K562 (cell line): Measurements from ENCODE around the gene SMYD2. TPM values are rescaled to one million over a fixed set of nuclear protein-coding genes. Genes with fewer than 3 reads are reported as not detected.

Experiments
- BMI1 ChIP-seq: fragments of 150-350 bp; IDR thresholded peaks from 2 replicates; pipeline ENCODE4 v1.6.1; 2014; ENCODE audit warnings: low read length
- BRD9 ChIP-seq: fragments of 450-650 bp; IDR thresholded peaks from 2 replicates; pipeline ENCODE4 v1.6.1; 2018; ENCODE audit warnings: low read depth; ENCODE audit not compliant: partially characterized antibody
- CBX3 ChIP-seq, 2 experiments: IDR thresholded peaks; 1 replicate in 1 of 2; 2 replicates in 1 of 2; pipeline ENCODE4 v1.6.1; 2012; ENCODE audit warnings: inconsistent platforms in 2 of 2, low read length in 2 of 2, borderline replicate concordance in 1 of 2, control low read depth in 1 of 2
- CEBPB ChIP-seq: fragments of 450-650 bp; IDR thresholded peaks from 2 replicates; pipeline ENCODE4 v1.6.1; 2016; ENCODE audit warnings: missing genetic modification characterization, missing compliant biosample characterization
- CHD2 ChIP-seq: IDR thresholded peaks from 2 replicates; pipeline ENCODE4 v1.6.1; 2011; ENCODE audit warnings: low read depth, low read length
- CUX1 ChIP-seq: fragments of 200-800 bp; sonication (Bioruptor generic); IDR thresholded peaks from 2 replicates; pipeline ENCODE4 v1.6.1; 2016; ENCODE audit warnings: missing genetic modification characterization, missing compliant biosample characterization
- EP300 ChIP-seq: IDR thresholded peaks from 2 replicates; pipeline ENCODE4 v1.6.1; 2012; ENCODE audit warnings: low read length, improper control_type of control experiment
- FOXA1 ChIP-seq: fragments of 450-650 bp; IDR thresholded peaks from 2 replicates; pipeline ENCODE4 v1.6.1; 2016; ENCODE audit warnings: mild to moderate bottlenecking, borderline replicate concordance
- KDM1A ChIP-seq, 2 experiments: fragments of 450-650 bp; IDR thresholded peaks; 2 replicates each; pipeline ENCODE4 v1.6.1; 2016; ENCODE audit warnings: mild to moderate bottlenecking in 2 of 2
- MECOM ChIP-seq: fragments of 250-450 bp; sonication (Bioruptor Pico); IDR thresholded peaks from 2 replicates; pipeline ENCODE4 v1.8.0; 2022; ENCODE audit warnings: inconsistent platforms
- NCOA4 ChIP-seq: fragments of 450-650 bp; IDR thresholded peaks from 2 replicates; pipeline ENCODE4 v1.6.1; 2018; ENCODE audit warnings: mild to moderate bottlenecking; ENCODE audit not compliant: partially characterized antibody
- NFE2L1 ChIP-seq: fragments of 450-650 bp; IDR thresholded peaks from 2 replicates; pipeline ENCODE4 v1.6.1; 2016; ENCODE audit warnings: missing genetic modification characterization, low read depth, mild to moderate bottlenecking, missing compliant biosample characterization, moderate library complexity, borderline replicate concordance
- PHB ChIP-seq: fragments of 250-450 bp; sonication (Bioruptor Pico); IDR thresholded peaks from 2 replicates; pipeline ENCODE4 v1.5.0; 2021
- SMAD3 ChIP-seq: fragments of 450-650 bp; formaldehyde crosslinking; conservative IDR thresholded peaks from 2 replicates; pipeline ENCODE4 v1.4.0; 2020; ENCODE audit warnings: mild to moderate bottlenecking
- TAF9B ChIP-seq: fragments of 450-650 bp; IDR thresholded peaks from 2 replicates; pipeline ENCODE4 v1.6.1; 2018; ENCODE audit warnings: mild to moderate bottlenecking; ENCODE audit not compliant: partially characterized antibody
- TEAD1 ChIP-seq, 2 experiments: fragments of 450-650 bp in 1 of 2; sonication (generic) in 1 of 2; formaldehyde crosslinking; IDR thresholded peaks; 2 replicates each; pipeline versions ENCODE4 v1.4.0 to v1.8.0; 2020 to 2022; ENCODE audit warnings: mild to moderate bottlenecking in 2 of 2, missing genetic modification reagents in 1 of 2
- THAP7 ChIP-seq: fragments of 250-450 bp; sonication (Bioruptor Pico); IDR thresholded peaks from 2 replicates; pipeline ENCODE4 v1.5.0; 2021
- YY1 ChIP-seq, 3 experiments: IDR thresholded peaks; 2 replicates each; pipeline ENCODE4 v1.6.1; 2011; ENCODE audit warnings: low read length in 2 of 3, mild to moderate bottlenecking in 2 of 3, moderate library complexity in 2 of 3, borderline replicate concordance in 1 of 3, control low read depth in 1 of 3, low read depth in 1 of 3; ENCODE audit not compliant: insufficient read depth in 3 of 3, insufficient replicate concordance in 2 of 3, control insufficient read depth in 1 of 3, insufficient read length in 1 of 3; ENCODE audit errors: extremely low read depth in 1 of 3
- ZEB2 ChIP-seq: fragments of 450-650 bp; IDR thresholded peaks from 2 replicates; pipeline ENCODE4 v1.6.1; 2016
- ZNF384 ChIP-seq: IDR thresholded peaks from 2 replicates; pipeline ENCODE4 v1.6.1; 2012; ENCODE audit warnings: low read depth, low read length, improper control_type of control experiment
- polyA plus RNA-seq, 8 experiments: library from polyadenylated mRNA; depleted of rRNA in 4 of 8; stranded (reverse) in 5 of 8; unstranded in 3 of 8; fragments of >200 nt; fragmentation: Nextera tagmentation in 2 of 8; fragmentation: Illumina TruSeq in 1 of 8; extraction: Ambion mirVana in 2 of 8; extraction: Trizol in 1 of 8; gene quantifications; 2 replicates each; pipeline versions ENCODE4 v1.2.1 to v1.2.3, GENCODE V29; 2011 to 2014; ENCODE audit warnings: inconsistent platforms in 1 of 8, missing spikeins in 1 of 8
- total RNA-seq, 7 experiments: library from RNA; depleted of rRNA in 6 of 7; stranded (reverse); fragments of >200 nt in 6 of 7; fragmentation: Illumina TruSeq in 2 of 7; extraction: Trizol in 2 of 7; gene quantifications; 2 replicates each; pipeline versions ENCODE4 v1.2.1 to v1.2.3, GENCODE V29; 2011 to 2021; ENCODE audit warnings: low replicate concordance in 1 of 7
- TF ChIP-seq, protein P1 (sequence below), 2 experiments: fragments of 450-650 bp; conservative IDR thresholded peaks; 2 replicates each; pipeline ENCODE4 v1.6.1; 2017; ENCODE audit warnings: mild to moderate bottlenecking in 2 of 2, moderate library complexity in 2 of 2

SMYD2 gene
- total and polyA plus RNA-seq, 9 of the 15 experiments (the other 6 are each of a cell fraction or from before 2014, with no cell fraction given) = 13.8 to 81.3 (median 39.9) TPM

DNA sequence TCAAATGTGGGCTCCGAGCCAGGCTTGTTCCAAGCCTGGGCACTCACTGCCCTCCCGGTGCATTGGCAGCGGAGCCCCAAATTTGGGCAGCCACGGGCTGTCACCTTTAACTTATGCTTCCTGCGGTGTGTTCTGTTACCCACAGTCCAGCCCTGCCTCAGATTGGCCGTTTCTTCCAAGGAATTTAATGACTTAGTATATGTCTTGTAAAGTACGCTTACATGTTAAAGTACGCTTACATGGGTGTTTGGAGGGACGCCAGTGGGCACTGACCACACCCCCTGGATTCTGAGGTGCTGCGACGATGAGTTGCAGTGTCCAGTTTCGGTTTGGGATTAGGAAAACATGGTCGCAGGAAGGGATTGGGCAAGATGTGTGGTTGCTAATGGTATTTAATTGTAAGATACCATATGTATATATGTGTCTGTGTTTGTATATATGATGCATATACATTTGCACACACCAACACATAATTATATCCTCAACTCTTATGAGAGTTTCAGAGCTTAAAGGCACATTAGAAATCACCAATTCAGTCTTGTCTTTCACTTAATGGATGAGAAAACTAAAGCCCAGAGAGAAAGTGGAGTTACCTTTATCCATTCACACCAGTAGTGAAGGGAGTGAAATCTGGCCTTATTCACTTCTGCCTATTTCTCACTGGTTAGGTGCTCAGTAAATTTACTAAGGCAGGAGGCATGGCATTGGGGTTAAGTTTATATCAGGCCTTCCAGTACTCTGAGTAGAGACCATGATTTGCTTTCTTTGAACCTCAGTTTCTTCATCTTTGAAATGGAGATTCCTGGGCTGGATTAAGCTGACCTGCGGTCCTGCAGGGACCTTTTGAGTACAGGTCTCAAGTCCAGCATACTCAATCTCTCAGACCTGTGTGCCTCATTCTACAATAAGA, 1.0 kb downstream of the SMYD2 start (continued):
- TF ChIP-seq, protein P1, sequence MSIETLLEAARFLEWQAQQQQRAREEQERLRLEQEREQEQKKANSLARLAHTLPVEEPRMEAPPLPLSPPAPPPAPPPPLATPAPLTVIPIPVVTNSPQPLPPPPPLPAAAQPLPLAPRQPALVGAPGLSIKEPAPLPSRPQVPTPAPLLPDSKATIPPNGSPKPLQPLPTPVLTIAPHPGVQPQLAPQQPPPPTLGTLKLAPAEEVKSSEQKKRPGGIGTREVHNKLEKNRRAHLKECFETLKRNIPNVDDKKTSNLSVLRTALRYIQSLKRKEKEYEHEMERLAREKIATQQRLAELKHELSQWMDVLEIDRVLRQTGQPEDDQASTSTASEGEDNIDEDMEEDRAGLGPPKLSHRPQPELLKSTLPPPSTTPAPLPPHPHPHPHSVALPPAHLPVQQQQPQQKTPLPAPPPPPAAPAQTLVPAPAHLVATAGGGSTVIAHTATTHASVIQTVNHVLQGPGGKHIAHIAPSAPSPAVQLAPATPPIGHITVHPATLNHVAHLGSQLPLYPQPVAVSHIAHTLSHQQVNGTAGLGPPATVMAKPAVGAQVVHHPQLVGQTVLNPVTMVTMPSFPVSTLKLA (conservative IDR thresholded peaks at IDR 0.05) = peak in 1 of 2 experiments; percentile 61; a peak in 2 of 4 replicates
- TF ChIP-seq THAP7 (no peak), ZNF384 (no peak), FOXA1 (no peak), ZEB2 (no peak), EP300 (no peak), NCOA4 (no peak), CUX1 (CRISPR knock-in tag) (no peak), KDM1A (IDR thresholded peaks at IDR 0.05) (no peak), CBX3 (IDR thresholded peaks at IDR 0.05; ENCODE audit: borderline replicate concordance in 1 of 2, low read length in 2 of 2) (no peak; a peak in 1 of 3 replicates), BRD9 (no peak), SMAD3 (CRISPR knock-in tag) (no peak), TEAD1 (CRISPR knock-in tag; IDR thresholded peaks at IDR 0.05) (no peak), CHD2 (no peak), NFE2L1 (tag) (no peak), TAF9B (no peak), MECOM (CRISPR knock-in tag) (no peak), CEBPB (tag) (peak; percentile 85), YY1 (IDR thresholded peaks at IDR 0.05; ENCODE audit: borderline replicate concordance in 1 of 3, control insufficient read depth in 1 of 3, extremely low read depth in 1 of 3, insufficient read depth in 3 of 3, insufficient read length in 1 of 3, insufficient replicate concordance in 2 of 3, low read depth in 1 of 3, low read length in 2 of 3) (peak in 1 of 3 experiments; percentile 27), BMI1 (no peak), PHB (no peak)
